Stomach (tissue), 4 donors: Measurements from ENCODE around the gene KIF20A.
"Not testable (repeated sequence)": the region's sequence is repeated elsewhere in the genome, so short reads cannot be mapped to it uniquely, and the experiment has no call there.

ENCODE experiments used
- EP300 ChIP-seq: sonication (generic); formaldehyde crosslinking; IDR thresholded peaks from one replicate; pipeline ENCODE4 v1.6.1; 2017; ENCODE audit warnings: antibody characterized with exemption
- POLR2A ChIP-seq, 4 donors: fragments of 450-650 bp; IDR thresholded peaks; one replicate each; pipeline ENCODE4 v1.6.1; 2016; ENCODE audit warnings: antibody characterized with exemption in 4 of 4, control low read depth in 2 of 4, mild to moderate bottlenecking in 1 of 4, moderate library complexity in 1 of 4

GRCh38 chr5:138193859-138194258 lies 14.9 kb downstream of the KIF20A start:
- not testable (repeated sequence) for TF ChIP-seq POLR2A (IDR thresholded peaks at IDR 0.05); EP300
